ENCODE data around the gene FYCO1. TPM values are rescaled to one million over a fixed set of nuclear protein-coding genes. Genes with fewer than 3 reads are reported as not detected.

Gene FYCO1
- total RNA-seq, 1 experiment from 2014 or later = 5.4 TPM

GRCh38 chr3:45946875-45947274, 48.7 kb downstream of the FYCO1 start:
- H3K27me3 ChIP-seq (replicated peaks) = no peaks in the 10 kb centered on the region
- no peaks in the 10 kb centered on the region; the same call in 1 of the 2 replicates for H3K9me3 ChIP-seq (replicated peaks)
- no peak overlapping the region for H3K4me3 ChIP-seq
- peak overlapping the region; percentile 80 for H3K27ac ChIP-seq
- H3K4me1 ChIP-seq (replicated peaks) = peaks cover 37% of the 10 kb centered on the region
- peaks cover 21% of the 10 kb centered on the region for H3K36me3 ChIP-seq
- DNase-seq (ENCODE audit: low read depth in 1 of 2, low spot score in 2 of 2) = no peak

GRCh38 chr3:45946307-45946706, 49.3 kb downstream of the FYCO1 start:
- no peaks in the 10 kb centered on the region; the same call in 1 of the 2 replicates for H3K9me3 ChIP-seq (replicated peaks)
- H3K4me1 ChIP-seq (replicated peaks) = peaks cover 37% of the 10 kb centered on the region
- 0 out of 2 replicates have a peak overlapping the region, but pooled peaks have one; percentile 80 for H3K27ac ChIP-seq
- H3K36me3 ChIP-seq = peaks cover 16% of the 10 kb centered on the region
- no peaks in the 10 kb centered on the region for H3K27me3 ChIP-seq (replicated peaks)
- no peak for DNase-seq (ENCODE audit: low read depth in 1 of 2, low spot score in 2 of 2)
- H3K4me3 ChIP-seq = no peak overlapping the region

GRCh38 chr3:45944830-45945620, 50.6 kb downstream of the FYCO1 start:
- Histone ChIP-seq H3K36me3 (peaks cover 10% of the 10 kb centered on the region), H3K4me3 (no peak overlapping the region), H3K4me1 (replicated peaks) (peaks cover 37% of the 10 kb centered on the region), H3K27ac (no peak overlapping the region), H3K27me3 (replicated peaks) (no peaks in the 10 kb centered on the region), H3K9me3 (replicated peaks) (no peaks in the 10 kb centered on the region; the same call in 1 of the 2 replicates)
- no peak for DNase-seq (ENCODE audit: low read depth in 1 of 2, low spot score in 2 of 2)

- no peak for DNase-seq (ENCODE audit: low read depth in 1 of 2, low spot score in 2 of 2)
- H3K4me1 ChIP-seq (replicated peaks) = peaks cover 32% of the 10 kb centered on the region
- no peaks in the 10 kb centered on the region for H3K27me3 ChIP-seq (replicated peaks)
- no peak within 1 kb of the TSS for H3K27ac ChIP-seq
- no peak within 1 kb of the TSS for H3K4me3 ChIP-seq
- no peaks in the 10 kb centered on the region; the same call in 1 of the 2 replicates for H3K9me3 ChIP-seq (replicated peaks)
- peaks cover 10% of the 10 kb centered on the region for H3K36me3 ChIP-seq
Observed at GRCh38 chr3:45943207-45943846, 52.3 kb downstream of the FYCO1 start, which contains the start of gene CXCR6. Gene CXCR6 (plus strand): TSS chr3:45943464. CDS start chr3:45946482, 3,018 bp downstream.

- H3K27ac ChIP-seq = no peak overlapping the region
- no peaks in the 10 kb centered on the region for H3K27me3 ChIP-seq (replicated peaks)
- DNase-seq (ENCODE audit: low read depth in 1 of 2, low spot score in 2 of 2) = no peak
- peaks cover 10% of the 10 kb centered on the region for H3K36me3 ChIP-seq
- no peak overlapping the region for H3K4me3 ChIP-seq
- no peaks in the 10 kb centered on the region; the same call in 1 of the 2 replicates for H3K9me3 ChIP-seq (replicated peaks)
- peaks cover 21% of the 10 kb centered on the region for H3K4me1 ChIP-seq (replicated peaks)
Observed at GRCh38 chr3:45942051-45942825, 53.4 kb downstream of the FYCO1 start.

GRCh38 chr3:45940781-45941365, 54.8 kb downstream of the FYCO1 start:
- no peak for DNase-seq (ENCODE audit: low read depth in 1 of 2, low spot score in 2 of 2)
- peaks cover 9% of the 10 kb centered on the region for H3K4me1 ChIP-seq (replicated peaks)
- no peaks in the 10 kb centered on the region for H3K9me3 ChIP-seq (replicated peaks)
- no peak overlapping the region for H3K27ac ChIP-seq
- no peaks in the 10 kb centered on the region for H3K27me3 ChIP-seq (replicated peaks)
- no peaks in the 10 kb centered on the region for H3K36me3 ChIP-seq
- H3K4me3 ChIP-seq = no peak overlapping the region

GRCh38 chr3:45940004-45940780, 55.4 kb downstream of the FYCO1 start:
- no peaks in the 10 kb centered on the region for H3K36me3 ChIP-seq
- no peak overlapping the region for H3K4me3 ChIP-seq
- no peaks in the 10 kb centered on the region for H3K27me3 ChIP-seq (replicated peaks)
- H3K4me1 ChIP-seq (replicated peaks) = peaks cover 9% of the 10 kb centered on the region
- DNase-seq (ENCODE audit: low read depth in 1 of 2, low spot score in 2 of 2) = no peak
- no peaks in the 10 kb centered on the region for H3K9me3 ChIP-seq (replicated peaks)
- H3K27ac ChIP-seq = no peak overlapping the region

GRCh38 chr3:45939341-45939771, 56.3 kb downstream of the FYCO1 start:
- H3K27me3 ChIP-seq (replicated peaks) = no peaks in the 10 kb centered on the region
- no peak overlapping the region for H3K27ac ChIP-seq
- no peaks in the 10 kb centered on the region for H3K9me3 ChIP-seq (replicated peaks)
- peaks cover 9% of the 10 kb centered on the region for H3K4me1 ChIP-seq (replicated peaks)
- no peaks in the 10 kb centered on the region for H3K36me3 ChIP-seq
- no peak overlapping the region for H3K4me3 ChIP-seq
- DNase-seq (ENCODE audit: low read depth in 1 of 2, low spot score in 2 of 2) = no peak

GRCh38 chr3:45938864-45939263, 56.8 kb downstream of the FYCO1 start:
- DNase-seq (ENCODE audit: low read depth in 1 of 2, low spot score in 2 of 2) = peak; percentile 64 to 76
- Histone ChIP-seq H3K4me3 (no peak overlapping the region), H3K36me3 (no peaks in the 10 kb centered on the region), H3K27ac (no peak overlapping the region), H3K4me1 (replicated peaks) (peaks cover 9% of the 10 kb centered on the region), H3K9me3 (replicated peaks) (no peaks in the 10 kb centered on the region), H3K27me3 (replicated peaks) (no peaks in the 10 kb centered on the region)

GRCh38 chr3:45938043-45938435, 57.6 kb downstream of the FYCO1 start:
- no peak overlapping the region for H3K27ac ChIP-seq
- no peaks in the 10 kb centered on the region for H3K9me3 ChIP-seq (replicated peaks)
- H3K36me3 ChIP-seq = no peaks in the 10 kb centered on the region
- peaks cover 6% of the 10 kb centered on the region for H3K4me1 ChIP-seq (replicated peaks)
- no peaks in the 10 kb centered on the region for H3K27me3 ChIP-seq (replicated peaks)
- no peak overlapping the region for H3K4me3 ChIP-seq
- DNase-seq (ENCODE audit: low read depth in 1 of 2, low spot score in 2 of 2) = no peak

GRCh38 chr3:45937206-45938042, 58.2 kb downstream of the FYCO1 start:
- Histone ChIP-seq H3K4me1 (replicated peaks) (peaks cover 6% of the 10 kb centered on the region), H3K4me3 (no peak overlapping the region), H3K27ac (no peak overlapping the region), H3K27me3 (replicated peaks) (no peaks in the 10 kb centered on the region), H3K9me3 (replicated peaks) (no peaks in the 10 kb centered on the region), H3K36me3 (no peaks in the 10 kb centered on the region)
- no peak for DNase-seq (ENCODE audit: low read depth in 1 of 2, low spot score in 2 of 2)

GRCh38 chr3:45936261-45936660, 59.4 kb downstream of the FYCO1 start:
- Histone ChIP-seq H3K4me3 (no peak overlapping the region), H3K27me3 (replicated peaks) (no peaks in the 10 kb centered on the region), H3K36me3 (no peaks in the 10 kb centered on the region), H3K27ac (no peak overlapping the region), H3K9me3 (replicated peaks) (no peaks in the 10 kb centered on the region), H3K4me1 (replicated peaks) (peaks cover 6% of the 10 kb centered on the region)
- no peak for DNase-seq (ENCODE audit: low read depth in 1 of 2, low spot score in 2 of 2)

Data from SJSA1 (cell line).